Erythroblast (primary cell): ENCODE results near the gene NDUFAF8.

Source experiments
- GATA1 ChIP-seq: IDR thresholded peaks from 2 replicates; pipeline ENCODE4 v1.6.1; 2011; ENCODE audit warnings: low read depth, mild to moderate bottlenecking, control low read depth, low read length, moderate library complexity
- POLR2A ChIP-seq: IDR thresholded peaks from 2 replicates; pipeline ENCODE4 v1.6.1; 2011; ENCODE audit warnings: mild to moderate bottlenecking, low read length

DNA sequence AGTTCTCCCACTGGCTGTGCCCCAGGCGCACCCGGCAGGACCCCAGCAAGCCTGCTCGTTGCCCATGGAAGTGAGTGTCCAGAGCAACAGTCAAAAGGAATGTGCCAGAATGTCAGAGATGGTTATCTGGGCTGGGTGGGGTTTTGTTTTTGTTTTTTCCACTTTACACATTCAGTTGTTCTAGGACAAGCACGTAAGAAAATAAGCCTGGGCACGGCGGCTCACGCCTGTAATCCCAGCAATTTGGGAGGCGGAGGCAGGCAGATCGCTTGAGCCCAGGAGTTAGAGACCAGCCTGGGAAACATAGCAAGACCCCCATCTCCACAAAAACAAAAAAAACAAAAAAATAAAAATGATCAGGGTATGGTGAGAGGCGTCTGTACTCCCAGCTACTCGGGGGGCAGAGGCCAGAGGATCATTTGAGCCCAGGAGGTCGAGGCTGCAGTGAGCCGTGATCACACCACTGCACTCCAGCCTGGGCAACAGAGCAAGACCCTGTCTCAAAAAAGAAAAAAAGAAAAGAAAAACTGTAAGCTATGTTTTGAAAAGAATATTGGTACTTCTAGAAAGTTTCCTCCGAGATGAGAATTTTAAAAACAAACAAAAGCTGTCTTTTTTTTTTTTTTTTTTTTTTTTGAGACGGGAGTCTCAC, 8.3 kb downstream of the NDUFAF8 start:
- no peak for TF ChIP-seq POLR2A
- no peak for TF ChIP-seq GATA1
